Dermis blood vessel endothelial cell (primary cell): ENCODE results near the gene ELN. TPM values are rescaled to one million over a fixed set of nuclear protein-coding genes. Genes with fewer than 3 reads are reported as not detected.
A peak's percentile ranks its signal among the peaks of the same experiment; 100 is the strongest.

ENCODE experiments used
- DNase-seq: peaks from one replicate; pipeline ENCODE4 v3.0.0; 2010
- total RNA-seq: library from RNA; depleted of rRNA; stranded (reverse); fragments of >200 nt; gene quantifications from 2 replicates; pipeline ENCODE4 v1.2.3, GENCODE V29; 2014

ELN gene
- total RNA-seq, 1 donor from 2014 or later: 5.4 TPM

GRCh38 chr7:74064696-74065095, 36.7 kb downstream of the ELN start:
- no peak for DNase-seq

GRCh38 chr7:74066626-74067025, 38.7 kb downstream of the ELN start:
- no peak for DNase-seq

GRCh38 chr7:74068378-74069085, 40.6 kb downstream of the ELN start:
- DNase-seq: no peak

GRCh38 chr7:74069086-74069541, 41.1 kb downstream of the ELN start:
- DNase-seq: no peak

GRCh38 chr7:74069790-74070618, 42.0 kb downstream of the ELN start:
- no peak for DNase-seq

- no peak for DNase-seq
Measured at GRCh38 chr7:74070619-74070921, 42.6 kb downstream of the ELN start.

- DNase-seq: no peak
Measured at GRCh38 chr7:74071121-74071520, 43.1 kb downstream of the ELN start.

GRCh38 chr7:74074770-74075169, 46.8 kb downstream of the ELN start:
- DNase-seq: no peak

GRCh38 chr7:74078461-74078860, 50.5 kb downstream of the ELN start:
- no peak for DNase-seq

GRCh38 chr7:74082770-74083116, 54.8 kb downstream of the ELN start:
- no peak for DNase-seq

GRCh38 chr7:74083117-74083876, 55.3 kb downstream of the ELN start, which contains the start of gene LIMK1:
LIMK1 (plus strand) TSS chr7:74083804; CDS start chr7:74083991, 187 bp downstream.
- peak; percentile 83 for DNase-seq

GRCh38 chr7:74083928-74084721, 56.2 kb downstream of the ELN start:
- peak; percentile 43 for DNase-seq

- peak; percentile 11 for DNase-seq
Measured at GRCh38 chr7:74084722-74085578, 57.0 kb downstream of the ELN start.

- DNase-seq: no peak
Measured at GRCh38 chr7:74087791-74088453, 59.9 kb downstream of the ELN start.

GRCh38 chr7:74092321-74092963, 64.5 kb downstream of the ELN start:
- DNase-seq: peak; percentile 8

- DNase-seq: peak; percentile 43
Measured at GRCh38 chr7:74092964-74093471, 65.0 kb downstream of the ELN start.

- no peak for DNase-seq
Measured at GRCh38 chr7:74093671-74094223, 65.8 kb downstream of the ELN start.

GRCh38 chr7:74094224-74095101, 66.5 kb downstream of the ELN start:
- DNase-seq: peak; percentile 91

- no peak for DNase-seq
Measured at GRCh38 chr7:74095135-74095534, 67.2 kb downstream of the ELN start.
